ENCODE data around the gene ERICH6B. TPM values are rescaled to one million over a fixed set of nuclear protein-coding genes. Genes with fewer than 3 reads are reported as not detected.

ERICH6B gene
- total and polyA plus RNA-seq, 2 of the 8 experiments (the other 6 are each of a cell fraction or from before 2014, with no cell fraction given): not detected

DNA sequence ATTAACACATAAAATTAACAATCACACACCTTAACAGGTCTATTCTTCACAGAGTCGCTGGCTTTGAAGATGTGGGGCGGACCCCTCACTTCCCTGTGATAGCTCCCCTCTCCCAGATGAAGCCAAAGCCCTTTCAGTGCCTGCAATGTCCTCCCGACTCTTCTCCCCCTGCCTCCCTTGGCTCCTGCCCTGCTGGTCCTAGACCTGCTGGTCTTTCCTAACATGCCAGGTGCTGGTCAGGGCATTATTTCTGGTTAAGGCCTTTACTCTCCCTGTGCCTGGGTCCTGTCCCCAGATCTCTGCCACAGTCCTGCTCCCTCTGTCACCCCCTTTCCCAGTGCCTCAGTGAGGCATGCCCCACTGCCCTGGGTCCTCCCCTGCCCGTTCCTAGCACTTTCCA, 12.2 kb downstream of the ERICH6B start:
- Histone ChIP-seq H2BK120ac (replicated peaks; ENCODE audit: low read depth, low read length) (no peak overlapping the region), H3K9me3 (ENCODE audit: insufficient read depth in 2 of 2, low read depth in 1 of 2, low read length in 1 of 2) (no peaks in the 10 kb centered on the region), H3K18ac (ENCODE audit: extremely low read depth, low read length) (no peak overlapping the region), H3K79me2 (ENCODE audit: control insufficient read depth in 1 of 2, insufficient read depth in 2 of 2, low read length in 2 of 2) (no peaks in the 10 kb centered on the region), H3K27me3 (replicated peaks in 1 of 4; ENCODE audit: control insufficient read depth in 3 of 4, extremely low read depth in 1 of 4, insufficient read depth in 3 of 4, low read length in 3 of 4) (no peaks in the 10 kb centered on the region), H2AFZ (ENCODE audit: low read length) (no peak overlapping the region; the same call in 1 of the 2 replicates), H2BK15ac (ENCODE audit: low read length) (no peak overlapping the region), H3K14ac (ENCODE audit: insufficient read length) (no peak overlapping the region), H4K8ac (ENCODE audit: extremely low read depth, insufficient read depth, low read length) (no peak overlapping the region), H3K56ac (replicated peaks; ENCODE audit: insufficient read length, low read depth, low read length) (no peak overlapping the region), H2BK5ac (ENCODE audit: low read depth, low read length) (no peak overlapping the region), H3K9ac (replicated peaks in 1 of 4; ENCODE audit: extremely low read depth in 1 of 4, low read depth in 3 of 4, low read length in 3 of 4) (no peak overlapping the region), H2AK5ac (ENCODE audit: low read depth, low read length) (no peak overlapping the region), H3K23ac (ENCODE audit: insufficient read length) (no peak overlapping the region), H4K20me1 (replicated peaks in 1 of 2; ENCODE audit: control insufficient read depth in 1 of 2, insufficient read depth in 2 of 2, low read length in 2 of 2) (no peaks in the 10 kb centered on the region), H3K23me2 (ENCODE audit: low read depth, low read length) (no peaks in the 10 kb centered on the region), H3K4me2 (ENCODE audit: insufficient read depth in 1 of 2, low read depth in 2 of 2, low read length in 2 of 2) (no peak overlapping the region), H3K4me1 (replicated peaks in 1 of 4; ENCODE audit: control insufficient read depth in 3 of 4, insufficient read depth in 4 of 4, low read length in 3 of 4) (no peaks in the 10 kb centered on the region), H3K4me3 (ENCODE audit: extremely low read depth in 1 of 4, insufficient read depth in 2 of 4, low read depth in 3 of 4, low read length in 4 of 4) (no peak overlapping the region), H4K5ac (ENCODE audit: insufficient read length, low read depth, low read length) (no peak overlapping the region), H3K79me1 (ENCODE audit: low read depth, low read length) (no peaks in the 10 kb centered on the region), H2BK12ac (ENCODE audit: low read depth, low read length) (no peak overlapping the region), H3K36me3 (ENCODE audit: control insufficient read depth in 2 of 4, insufficient read depth in 4 of 4, low read length in 3 of 4) (no peaks in the 10 kb centered on the region), H3K27ac (ENCODE audit: low read depth, low read length) (no peak overlapping the region), H2BK20ac (ENCODE audit: low read length) (no peak overlapping the region; the same call in 1 of the 2 replicates), H3K4ac (replicated peaks; ENCODE audit: insufficient read length, low read depth, low read length) (no peak overlapping the region), H4K91ac (replicated peaks; ENCODE audit: insufficient read length, low read length) (no peak overlapping the region)
- ChIA-PET POLR2A (ENCODE audit: partially characterized antibody) (no interaction called here), CTCF (ENCODE audit: partially characterized antibody) (interaction anchor here (0.7 kb wide), 1 partner anchor 25 kb away, joined by 3 read pairs; no protein-coding TSS in a partner anchor)
- no peak for FAIRE-seq
- DNase-seq (ENCODE audit: low read depth in 1 of 2, low spot score in 2 of 2): no peak
- 87% methylated on average over 4 of the region's 4 CpGs; no CpG with 5 or more reads in 1 of the 2 experiments for WGBS, 2 experiments (ENCODE audit: extremely low coverage in 1 of 2, insufficient coverage in 1 of 2, insufficient read length in 1 of 2, insufficient replicate concordance in 2 of 2, low coverage in 1 of 2, low lambda C conversion rate in 2 of 2, missing lambda C conversion rate in 1 of 2)
- TF ChIP-seq SIRT6 (IDR thresholded peaks at IDR 0.05; ENCODE audit: low read length) (no peak), TAF1 (IDR thresholded peaks at IDR 0.05; ENCODE audit: low read depth, low read length) (no peak), MAFK (IDR thresholded peaks at IDR 0.05; ENCODE audit: low read depth, low read length) (no peak), FOSL1 (IDR thresholded peaks at IDR 0.05; ENCODE audit: insufficient read depth, low read depth, low read length) (no peak), CTBP2 (IDR thresholded peaks at IDR 0.05; ENCODE audit: borderline replicate concordance, insufficient read depth, insufficient read length, low read length) (no peak)
- TF ChIP-seq, protein P1, sequence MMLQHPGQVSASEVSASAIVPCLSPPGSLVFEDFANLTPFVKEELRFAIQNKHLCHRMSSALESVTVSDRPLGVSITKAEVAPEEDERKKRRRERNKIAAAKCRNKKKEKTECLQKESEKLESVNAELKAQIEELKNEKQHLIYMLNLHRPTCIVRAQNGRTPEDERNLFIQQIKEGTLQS (IDR thresholded peaks at IDR 0.05; ENCODE audit: insufficient read depth, low read depth, low read length): no peak
